SK-N-SH treated with all-trans-retinoic acid at 6 μM for 48 hours (cell line): ENCODE measurements around the gene TNP2.
A peak's percentile ranks its signal among the peaks of the same experiment; 100 is the strongest.

ENCODE experiments used
- ATAC-seq: fragments of 200-7000 bp; cut with Tn5 transposase; 3 replicates; pipeline ENCODE4 v1.9.1; 2020; ENCODE audit warnings: mild to moderate bottlenecking, moderate library complexity
- ARNTL ChIP-seq: fragments of 450-650 bp; formaldehyde crosslinking; IDR thresholded peaks from 2 replicates; pipeline ENCODE4 v1.5.0; 2020; ENCODE audit warnings: low read depth, mild to moderate bottlenecking, moderate library complexity, borderline replicate concordance
- BACH2 ChIP-seq: fragments of 250-450 bp; sonication (Bioruptor Pico); IDR thresholded peaks from 2 replicates; pipeline ENCODE4 v1.9.0; 2021; ENCODE audit warnings: mild to moderate bottlenecking, borderline replicate concordance
- CSDC2 ChIP-seq: fragments of 250-450 bp; sonication (Bioruptor Pico); IDR thresholded peaks from 2 replicates; pipeline ENCODE4 v1.5.0; 2020; ENCODE audit warnings: mild to moderate bottlenecking, moderate library complexity
- CSRNP3 ChIP-seq: fragments of 250-450 bp; sonication (Bioruptor Pico); IDR thresholded peaks from 2 replicates; pipeline ENCODE4 v1.5.1; 2021; ENCODE audit warnings: mild to moderate bottlenecking, moderate library complexity
- ESRRG ChIP-seq: fragments of 250-450 bp; sonication (Bioruptor Pico); IDR thresholded peaks from 2 replicates; pipeline ENCODE4 v1.6.1; 2021; ENCODE audit warnings: mild to moderate bottlenecking
- GLIS3 ChIP-seq: fragments of 250-450 bp; sonication (Bioruptor Pico); IDR thresholded peaks from 2 replicates; pipeline ENCODE4 v1.5.0; 2020; ENCODE audit warnings: mild to moderate bottlenecking, moderate library complexity
- ISL1 ChIP-seq: fragments of 250-450 bp; sonication (Bioruptor Pico); IDR thresholded peaks from 2 replicates; pipeline ENCODE4 v2.1.2; 2022; ENCODE audit warnings: mild to moderate bottlenecking, moderate library complexity
- OSR1 ChIP-seq: fragments of 250-450 bp; sonication (Bioruptor Pico); IDR thresholded peaks from 2 replicates; pipeline ENCODE4 v1.8.0; 2022; ENCODE audit warnings: moderate library complexity, mild to moderate bottlenecking, inconsistent platforms
- PATZ1 ChIP-seq: fragments of 250-450 bp; sonication (Bioruptor Pico); IDR thresholded peaks from 2 replicates; pipeline ENCODE4 v1.8.0; 2020; ENCODE audit warnings: mild to moderate bottlenecking, moderate library complexity, borderline replicate concordance
- POU6F1 ChIP-seq: fragments of 250-450 bp; sonication (Bioruptor Pico); IDR thresholded peaks from 2 replicates; pipeline ENCODE4 v1.8.0; 2021; ENCODE audit warnings: low read depth, mild to moderate bottlenecking, moderate library complexity, borderline replicate concordance
- PPARA ChIP-seq: fragments of 250-450 bp; sonication (Bioruptor Pico); IDR thresholded peaks from 2 replicates; pipeline ENCODE4 v1.5.0; 2020; ENCODE audit warnings: mild to moderate bottlenecking, borderline replicate concordance
- RARB ChIP-seq: fragments of 250-450 bp; sonication (Bioruptor Pico); IDR thresholded peaks from 2 replicates; pipeline ENCODE4 v1.8.0; 2021; ENCODE audit warnings: mild to moderate bottlenecking, moderate library complexity
- SNAI2 ChIP-seq: fragments of 250-450 bp; sonication (Bioruptor Pico); IDR thresholded peaks from 2 replicates; pipeline ENCODE4 v1.5.0; 2020; ENCODE audit warnings: mild to moderate bottlenecking, moderate library complexity
- TCF4 ChIP-seq: fragments of 250-450 bp; sonication (Bioruptor Pico); IDR thresholded peaks from 2 replicates; pipeline ENCODE4 v1.8.0; 2021; ENCODE audit warnings: mild to moderate bottlenecking, moderate library complexity, borderline replicate concordance
- ZC3H10 ChIP-seq: fragments of 250-450 bp; sonication (Bioruptor Pico); IDR thresholded peaks from 2 replicates; pipeline ENCODE4 v1.5.1; 2021; ENCODE audit warnings: mild to moderate bottlenecking, moderate library complexity
- ZFP3 ChIP-seq: fragments of 250-450 bp; sonication (Bioruptor Pico); IDR thresholded peaks from 2 replicates; pipeline ENCODE4 v1.5.0; 2020; ENCODE audit warnings: mild to moderate bottlenecking, moderate library complexity
- ZNF565 ChIP-seq: fragments of 450-650 bp; formaldehyde crosslinking; conservative IDR thresholded peaks from 2 replicates; pipeline ENCODE4 v1.5.0; 2020; ENCODE audit warnings: low read depth, mild to moderate bottlenecking, moderate library complexity
- ZNF70 ChIP-seq: fragments of 450-650 bp; formaldehyde crosslinking; IDR thresholded peaks from 2 replicates; pipeline ENCODE4 v1.5.0; 2020; ENCODE audit warnings: mild to moderate bottlenecking, moderate library complexity

Gene TNP2

GRCh38 chr16:11314309-11314894 lies 45.3 kb upstream of the TNP2 start:
- TF ChIP-seq OSR1 (CRISPR knock-in tag): no peak
- no peak for TF ChIP-seq TCF4 (CRISPR knock-in tag)
- TF ChIP-seq POU6F1 (CRISPR knock-in tag): no peak
- TF ChIP-seq PPARA (CRISPR knock-in tag): no peak
- ATAC-seq: no peak

GRCh38 chr16:11313493-11314308 lies 44.6 kb upstream of the TNP2 start:
- ATAC-seq: no peak
- TF ChIP-seq TCF4 (CRISPR knock-in tag) (no peak), GLIS3 (CRISPR knock-in tag) (no peak), OSR1 (CRISPR knock-in tag) (no peak), ARNTL (no peak), PATZ1 (CRISPR knock-in tag) (no peak), RARB (CRISPR knock-in tag) (no peak), ZC3H10 (no peak), ZFP3 (CRISPR knock-in tag) (no peak), ISL1 (CRISPR knock-in tag) (no peak), POU6F1 (CRISPR knock-in tag) (no peak), PPARA (CRISPR knock-in tag) (no peak), ZNF70 (CRISPR knock-in tag) (no peak), ESRRG (CRISPR knock-in tag) (no peak)

- ATAC-seq: peak; percentile 76
- TF ChIP-seq BACH2 (CRISPR knock-in tag) (no peak), PATZ1 (CRISPR knock-in tag) (no peak), CSDC2 (CRISPR knock-in tag) (no peak), POU6F1 (CRISPR knock-in tag) (no peak), GLIS3 (CRISPR knock-in tag) (no peak), ISL1 (CRISPR knock-in tag) (no peak), CSRNP3 (CRISPR knock-in tag) (no peak), SNAI2 (no peak), ZNF565 (CRISPR knock-in tag) (no peak), ZFP3 (CRISPR knock-in tag) (no peak)
These were observed 43.8 kb upstream of the TNP2 start for GRCh38 chr16:11312718-11313492.
